GM23248 (cell line): ENCODE data around the gene ATG13. TPM values are rescaled to one million over a fixed set of nuclear protein-coding genes. Genes with fewer than 3 reads are reported as not detected.

ENCODE experiments used
- DNase-seq: peaks from one replicate; pipeline ENCODE4 v3.0.0-alpha.2; 2015
- H2AFZ ChIP-seq: fragments of 200-600 bp; sonication (generic); 2 replicates; pipeline ENCODE4 v1.6.1; 2016; ENCODE audit warnings: antibody characterized with exemption
- H3F3A ChIP-seq: fragments of 200-600 bp; sonication (generic); 2 replicates; pipeline ENCODE4 v1.6.1; 2016; ENCODE audit warnings: mild to moderate bottlenecking, antibody characterized with exemption, mixed run types; ENCODE audit not compliant: insufficient read depth
- H3K27ac ChIP-seq: fragments of 200-600 bp; sonication (generic); 2 replicates; pipeline ENCODE4 v1.5.1; 2016; ENCODE audit warnings: mild to moderate bottlenecking
- H3K27me3 ChIP-seq: fragments of 200-600 bp; sonication (generic); replicated peaks from 2 replicates; pipeline ENCODE4 v1.6.1; 2016; ENCODE audit warnings: mild to moderate bottlenecking; ENCODE audit not compliant: insufficient read depth
- H3K36me3 ChIP-seq: fragments of 200-600 bp; sonication (generic); 2 replicates; pipeline ENCODE4 v1.6.1; 2016; ENCODE audit warnings: low read depth, mild to moderate bottlenecking
- H3K4me1 ChIP-seq: fragments of 200-600 bp; sonication (generic); 2 replicates; pipeline ENCODE4 v1.6.1; 2016; ENCODE audit warnings: mild to moderate bottlenecking; ENCODE audit not compliant: insufficient read depth
- H3K4me2 ChIP-seq: fragments of 200-600 bp; sonication (generic); one replicate; pipeline ENCODE4 v1.6.1; 2016; ENCODE audit warnings: mild to moderate bottlenecking; ENCODE audit not compliant: unreplicated experiment
- H3K4me3 ChIP-seq: fragments of 200-600 bp; sonication (generic); 2 replicates; pipeline ENCODE4 v1.5.1; 2016; ENCODE audit warnings: mild to moderate bottlenecking
- H3K79me2 ChIP-seq: fragments of 200-600 bp; sonication (generic); 2 replicates; pipeline ENCODE4 v1.6.1; 2016; ENCODE audit warnings: mild to moderate bottlenecking; ENCODE audit not compliant: insufficient read depth
- H3K9ac ChIP-seq: fragments of 200-600 bp; sonication (generic); 2 replicates; pipeline ENCODE4 v1.6.1; 2016; ENCODE audit warnings: mild to moderate bottlenecking
- H3K9me2 ChIP-seq: fragments of 200-600 bp; sonication (generic); 2 replicates; pipeline ENCODE4 v1.6.1; 2016; ENCODE audit warnings: mixed run types, mild to moderate bottlenecking, moderate library complexity; ENCODE audit not compliant: insufficient read depth
- H3K9me3 ChIP-seq: fragments of 200-600 bp; sonication (generic); one replicate; pipeline ENCODE4 v1.6.1; 2017; ENCODE audit warnings: low read depth
- H4K20me1 ChIP-seq: fragments of 200-600 bp; sonication (generic); 2 replicates; pipeline ENCODE4 v1.6.0; 2016; ENCODE audit not compliant: insufficient read depth
- EZH2 ChIP-seq: fragments of 200-600 bp; sonication (generic); IDR thresholded peaks from 2 replicates; pipeline ENCODE4 v1.6.1; 2018; ENCODE audit warnings: antibody characterized with exemption, mild to moderate bottlenecking; ENCODE audit not compliant: insufficient read depth, poor library complexity, severe bottlenecking
- EZH2phosphoT487 ChIP-seq: fragments of 200-600 bp; sonication (generic); IDR thresholded peaks from 2 replicates; pipeline ENCODE4 v1.6.1; 2018; ENCODE audit warnings: antibody characterized with exemption, moderate library complexity, mild to moderate bottlenecking, low read depth; ENCODE audit not compliant: insufficient read depth
- WGBS, 2 experiments: methylation state at CpG; one replicate each; pipeline ENCODE4 v1.1.6; 2015 to 2017; ENCODE audit warnings: low lambda C conversion rate in 2 of 2, low coverage in 1 of 2; ENCODE audit errors: missing lambda C conversion rate in 2 of 2; 5-methylcytosine and 5-hydroxymethylcytosine counted together
- in situ Hi-C: fragments of 300-500 bp; cut with MboI; formaldehyde crosslinking; loops from 2 replicates; pipeline ENCODE4 v1.15.0; 2020
- polyA plus RNA-seq: library from polyadenylated mRNA; unstranded; fragments of >200 nt; fragmentation: Nextera tagmentation; extraction: Ambion mirVana; gene quantifications from 2 replicates; pipeline ENCODE4 v1.2.1, GENCODE V29; 2016
- total RNA-seq: library from RNA; depleted of rRNA; stranded (reverse); fragments of >200 nt; shearing (Covaris generic); gene quantifications from 2 replicates; pipeline ENCODE4 v1.2.3, GENCODE V29; 2014

ATG13 gene
- total and polyA plus RNA-seq, 2 experiments from 2014 or later: 55.1 to 118 TPM

DNA sequence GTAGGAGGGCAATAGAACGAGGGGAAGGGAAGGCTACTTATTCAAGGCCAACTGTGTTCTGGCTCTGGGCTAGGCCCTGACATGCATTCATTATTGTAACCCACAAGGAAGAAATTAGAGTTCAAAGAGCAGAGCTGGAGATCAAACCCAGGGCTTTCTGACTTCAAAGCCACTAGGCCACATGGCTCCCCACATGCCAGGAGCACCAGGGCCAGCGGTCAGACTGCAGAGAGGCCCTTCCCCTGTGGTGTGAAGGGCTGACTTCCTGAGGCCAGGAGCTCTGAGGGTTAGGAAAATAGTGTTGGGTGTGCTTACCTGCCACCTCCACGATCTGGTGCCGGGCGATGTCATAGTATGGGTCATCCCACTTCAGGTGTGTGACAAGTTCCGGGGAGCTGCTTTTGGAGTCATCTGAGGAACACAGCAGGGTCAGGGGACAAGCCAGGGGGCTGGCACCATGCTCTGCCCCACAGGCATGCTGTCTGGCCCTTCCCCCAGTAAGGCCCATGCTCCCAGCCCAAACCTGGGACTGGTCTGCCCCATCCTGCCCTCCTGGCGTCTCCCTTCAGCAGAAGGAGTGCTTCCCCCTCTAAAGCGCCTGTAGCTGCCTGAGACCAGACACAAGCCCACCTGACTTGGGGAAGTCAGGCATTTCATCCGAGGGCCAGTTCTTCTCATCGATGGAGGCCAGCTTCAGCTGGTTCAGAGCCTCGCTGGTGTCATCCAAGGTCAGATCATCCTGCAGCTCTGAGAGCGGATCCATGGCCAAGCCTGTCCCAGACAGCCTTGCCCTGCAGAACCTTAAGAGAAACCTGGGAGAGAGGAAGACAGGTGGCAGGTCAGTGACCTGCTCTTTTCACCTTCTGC, 78.2 kb downstream of the ATG13 start:
- H3K27me3 ChIP-seq: no peaks in the 10 kb centered on the region
- H3K4me2 ChIP-seq: no peak overlapping the region
- H3F3A ChIP-seq: peaks cover 7% of the 10 kb centered on the region; the same call in 1 of the 2 replicates
- TF ChIP-seq EZH2 (no peak), EZH2phosphoT487 (no peak)
- H4K20me1 ChIP-seq: no peaks in the 10 kb centered on the region
- 0 out of 2 replicates have a peak overlapping the region, but pooled peaks have one; percentile 5 for H3K9ac ChIP-seq
- H3K4me3 ChIP-seq: no peak overlapping the region
- no peak overlapping the region for H3K27ac ChIP-seq
- H3K4me1 ChIP-seq: peaks cover 27% of the 10 kb centered on the region
- H3K9me3 ChIP-seq: no peaks in the 10 kb centered on the region
- in situ Hi-C loops: no loop called here
- WGBS, 2 experiments: 87% methylated on average over 12 of the region's 12 CpGs
- no peak overlapping the region for H2AFZ ChIP-seq
- DNase-seq: no peak
- H3K36me3 ChIP-seq: peaks cover 11% of the 10 kb centered on the region; the same call in 1 of the 2 replicates
- H3K79me2 ChIP-seq: peaks cover 81% of the 10 kb centered on the region
- no peaks in the 10 kb centered on the region for H3K9me2 ChIP-seq

DNA sequence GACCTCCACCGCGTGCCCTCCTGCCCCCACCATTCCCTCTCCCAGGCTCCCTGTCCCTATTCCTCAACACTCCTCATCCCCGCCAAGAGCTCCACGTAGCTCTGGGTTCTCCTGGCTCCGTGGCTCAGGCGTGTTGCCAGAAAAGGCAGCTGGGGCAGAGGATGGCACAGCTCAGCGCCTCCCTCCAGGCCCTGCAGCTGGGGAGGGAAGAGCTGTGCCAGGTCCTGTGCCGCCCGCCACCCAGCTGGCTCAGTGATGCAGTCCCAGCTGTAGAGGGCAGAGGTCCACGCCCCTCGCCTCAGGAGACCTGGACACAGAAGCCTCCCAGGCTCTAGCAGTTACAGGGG, 78.8 kb downstream of the ATG13 start:
- Histone ChIP-seq H3K9me3 (no peaks in the 10 kb centered on the region), H2AFZ (no peak overlapping the region), H3K4me1 (peaks cover 27% of the 10 kb centered on the region), H4K20me1 (no peaks in the 10 kb centered on the region), H3K9me2 (no peaks in the 10 kb centered on the region), H3K9ac (no peak overlapping the region), H3K4me2 (no peak overlapping the region), H3K79me2 (peaks cover 81% of the 10 kb centered on the region), H3K36me3 (peaks cover 11% of the 10 kb centered on the region; the same call in 1 of the 2 replicates), H3K27ac (no peak overlapping the region), H3K27me3 (no peaks in the 10 kb centered on the region), H3F3A (peaks cover 7% of the 10 kb centered on the region; the same call in 1 of the 2 replicates), H3K4me3 (no peak overlapping the region)
- in situ Hi-C loops: no loop called here
- no peak for DNase-seq
- 76 to 78% methylated on average over 11 of the region's 11 CpGs for WGBS, 2 experiments
- TF ChIP-seq EZH2phosphoT487 (no peak), EZH2 (no peak)

DNA sequence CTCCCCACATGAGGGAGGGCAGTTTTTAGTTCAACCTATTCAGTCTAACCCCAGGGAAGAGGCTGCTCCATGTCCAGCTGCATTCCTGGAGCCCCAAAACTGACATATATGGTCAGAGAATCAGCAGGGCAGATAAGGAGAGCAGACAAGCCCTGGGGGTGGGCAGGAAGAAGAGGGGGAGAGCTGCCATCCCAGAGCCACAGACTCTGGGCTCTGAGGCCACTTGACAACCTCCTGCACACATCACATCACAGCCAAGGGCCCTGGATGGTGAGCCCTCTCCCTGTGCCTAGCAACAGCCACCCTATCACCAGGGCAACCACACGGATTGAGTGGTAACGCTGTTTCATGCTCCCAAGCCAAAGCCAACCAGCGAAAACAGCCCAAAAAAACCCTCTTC, 80.0 kb downstream of the ATG13 start:
- Histone ChIP-seq H4K20me1 (no peaks in the 10 kb centered on the region), H3K27me3 (no peaks in the 10 kb centered on the region), H3K36me3 (peaks cover 7% of the 10 kb centered on the region; the same call in 1 of the 2 replicates), H3K9ac (peak overlapping the region; percentile 50), H3K4me2 (no peak overlapping the region), H3K79me2 (peaks cover 90% of the 10 kb centered on the region), H3K4me3 (no peak overlapping the region), H2AFZ (no peak overlapping the region), H3F3A (peaks cover 7% of the 10 kb centered on the region; the same call in 1 of the 2 replicates), H3K27ac (peak overlapping the region; percentile 38), H3K9me3 (no peaks in the 10 kb centered on the region), H3K4me1 (peaks cover 33% of the 10 kb centered on the region), H3K9me2 (no peaks in the 10 kb centered on the region)
- 59 to 72% methylated on average over 3 of the region's 3 CpGs for WGBS, 2 experiments
- peak; percentile 16 for DNase-seq
- no peak for TF ChIP-seq EZH2
- no peak for TF ChIP-seq EZH2phosphoT487
- in situ Hi-C loops: no loop called here

DNA sequence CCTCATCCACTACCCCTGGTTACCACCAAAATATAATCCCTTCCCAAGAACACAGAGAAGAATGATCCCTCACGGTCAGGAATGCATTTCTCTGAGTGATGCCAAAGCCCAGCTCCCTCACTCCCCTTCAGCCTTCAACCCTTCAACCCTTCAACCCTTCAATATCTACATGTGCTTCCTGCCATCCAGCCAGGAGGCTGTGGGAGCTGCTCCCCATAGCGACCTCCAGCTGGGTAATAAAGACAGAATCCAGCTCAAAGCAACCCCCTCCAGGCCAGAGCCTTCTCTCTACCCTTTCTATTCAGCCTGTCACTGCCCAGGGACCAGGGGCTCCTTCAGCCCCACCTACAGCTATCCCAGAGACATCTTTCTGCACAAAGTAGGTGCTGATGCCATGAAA, 80.4 kb downstream of the ATG13 start:
- WGBS, 2 experiments: 28 to 38% methylated on average over 2 of the region's 2 CpGs
- peak overlapping the region; percentile 18; the same call in 1 of the 2 replicates for H3K4me3 ChIP-seq
- no peak overlapping the region for H2AFZ ChIP-seq
- H3K4me2 ChIP-seq: peak overlapping the region; percentile 90
- H3F3A ChIP-seq: peaks cover 7% of the 10 kb centered on the region; the same call in 1 of the 2 replicates
- in situ Hi-C loops: no loop called here
- peaks cover 10% of the 10 kb centered on the region; the same call in 1 of the 2 replicates for H3K36me3 ChIP-seq
- H3K79me2 ChIP-seq: peaks cover 91% of the 10 kb centered on the region
- H3K4me1 ChIP-seq: peaks cover 34% of the 10 kb centered on the region
- no peaks in the 10 kb centered on the region for H3K9me2 ChIP-seq
- H3K27ac ChIP-seq: peak overlapping the region; percentile 38
- TF ChIP-seq EZH2 (no peak), EZH2phosphoT487 (no peak)
- H3K9ac ChIP-seq: peak overlapping the region; percentile 50
- no peaks in the 10 kb centered on the region for H3K9me3 ChIP-seq
- H3K27me3 ChIP-seq: no peaks in the 10 kb centered on the region
- DNase-seq: no peak
- H4K20me1 ChIP-seq: no peaks in the 10 kb centered on the region
